HL-60 (cell line): ENCODE measurements around the gene IFITM10.

Experiments
- DNase-seq, 2 experiments: peaks; one replicate each; pipeline ENCODE4 v3.0.0-alpha.2; 2010 to 2020; ENCODE audit warnings: low read depth in 1 of 2, low spot score in 1 of 2
- H3K27ac ChIP-seq: fragments of 250-450 bp; sonication (Bioruptor Pico); replicated peaks from 2 replicates; pipeline ENCODE4 v1.5.1; 2020; ENCODE audit warnings: mild to moderate bottlenecking, moderate library complexity
- H3K27me3 ChIP-seq: fragments of 250-450 bp; sonication (Bioruptor Pico); 2 replicates; pipeline ENCODE4 v1.5.1; 2021; ENCODE audit warnings: mild to moderate bottlenecking, moderate library complexity; ENCODE audit not compliant: insufficient read depth, poor library complexity, severe bottlenecking
- H3K4me3 ChIP-seq: replicated peaks from 2 replicates; pipeline ENCODE4 v1.5.1; 2011; ENCODE audit warnings: mild to moderate bottlenecking, control low read depth, low read length; ENCODE audit not compliant: insufficient read depth
- GABPA ChIP-seq: IDR thresholded peaks from 2 replicates; pipeline ENCODE4 v1.6.1; 2012; ENCODE audit warnings: low read depth
- POLR2AphosphoS5 ChIP-seq: IDR thresholded peaks from 2 replicates; pipeline ENCODE4 v1.6.1; 2012; ENCODE audit warnings: low read depth
- SPI1 ChIP-seq: IDR thresholded peaks from 2 replicates; pipeline ENCODE4 v1.6.1; 2012; ENCODE audit warnings: low read depth, mild to moderate bottlenecking, borderline replicate concordance
- TF ChIP-seq, protein P1 (sequence below): IDR thresholded peaks from 2 replicates; pipeline ENCODE4 v1.6.1; 2012; ENCODE audit warnings: low read depth; ENCODE audit not compliant: insufficient replicate concordance
- TF ChIP-seq, protein P2 (sequence below): IDR thresholded peaks from one replicate; pipeline ENCODE4 v1.5.1; 2011; ENCODE audit warnings: low read length, control low read depth, inconsistent platforms; ENCODE audit not compliant: insufficient read depth

The IFITM10 gene

DNA sequence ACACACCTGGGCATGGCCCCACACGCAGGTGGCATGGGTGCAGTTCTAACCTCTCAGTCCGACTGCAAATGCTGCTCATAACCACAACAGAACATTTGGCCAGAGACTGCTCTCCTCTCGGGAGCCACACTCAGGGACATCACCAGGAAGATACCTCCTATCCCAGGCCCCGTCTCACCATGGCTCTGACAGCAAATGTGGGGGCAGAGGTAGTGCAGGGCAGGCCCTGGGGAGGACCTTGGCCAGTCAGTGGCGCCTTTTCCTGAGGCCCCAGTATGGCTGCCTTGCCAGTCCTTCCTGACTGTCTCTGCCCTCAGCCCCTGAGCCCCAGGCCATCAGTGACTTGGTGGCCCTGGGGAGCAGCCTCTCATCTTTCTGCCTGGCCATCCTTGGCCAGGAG, 50.6 kb downstream of the IFITM10 start:
- Histone ChIP-seq H3K27ac (no peak overlapping the region), H3K4me3 (no peak overlapping the region), H3K27me3 (peaks cover 4% of the 10 kb centered on the region)
- no peak for DNase-seq
- TF ChIP-seq GABPA (no peak), SPI1 (no peak), POLR2AphosphoS5 (no peak)
- TF ChIP-seq, protein P1, sequence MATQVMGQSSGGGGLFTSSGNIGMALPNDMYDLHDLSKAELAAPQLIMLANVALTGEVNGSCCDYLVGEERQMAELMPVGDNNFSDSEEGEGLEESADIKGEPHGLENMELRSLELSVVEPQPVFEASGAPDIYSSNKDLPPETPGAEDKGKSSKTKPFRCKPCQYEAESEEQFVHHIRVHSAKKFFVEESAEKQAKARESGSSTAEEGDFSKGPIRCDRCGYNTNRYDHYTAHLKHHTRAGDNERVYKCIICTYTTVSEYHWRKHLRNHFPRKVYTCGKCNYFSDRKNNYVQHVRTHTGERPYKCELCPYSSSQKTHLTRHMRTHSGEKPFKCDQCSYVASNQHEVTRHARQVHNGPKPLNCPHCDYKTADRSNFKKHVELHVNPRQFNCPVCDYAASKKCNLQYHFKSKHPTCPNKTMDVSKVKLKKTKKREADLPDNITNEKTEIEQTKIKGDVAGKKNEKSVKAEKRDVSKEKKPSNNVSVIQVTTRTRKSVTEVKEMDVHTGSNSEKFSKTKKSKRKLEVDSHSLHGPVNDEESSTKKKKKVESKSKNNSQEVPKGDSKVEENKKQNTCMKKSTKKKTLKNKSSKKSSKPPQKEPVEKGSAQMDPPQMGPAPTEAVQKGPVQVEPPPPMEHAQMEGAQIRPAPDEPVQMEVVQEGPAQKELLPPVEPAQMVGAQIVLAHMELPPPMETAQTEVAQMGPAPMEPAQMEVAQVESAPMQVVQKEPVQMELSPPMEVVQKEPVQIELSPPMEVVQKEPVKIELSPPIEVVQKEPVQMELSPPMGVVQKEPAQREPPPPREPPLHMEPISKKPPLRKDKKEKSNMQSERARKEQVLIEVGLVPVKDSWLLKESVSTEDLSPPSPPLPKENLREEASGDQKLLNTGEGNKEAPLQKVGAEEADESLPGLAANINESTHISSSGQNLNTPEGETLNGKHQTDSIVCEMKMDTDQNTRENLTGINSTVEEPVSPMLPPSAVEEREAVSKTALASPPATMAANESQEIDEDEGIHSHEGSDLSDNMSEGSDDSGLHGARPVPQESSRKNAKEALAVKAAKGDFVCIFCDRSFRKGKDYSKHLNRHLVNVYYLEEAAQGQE: no peak
- TF ChIP-seq, protein P2, sequence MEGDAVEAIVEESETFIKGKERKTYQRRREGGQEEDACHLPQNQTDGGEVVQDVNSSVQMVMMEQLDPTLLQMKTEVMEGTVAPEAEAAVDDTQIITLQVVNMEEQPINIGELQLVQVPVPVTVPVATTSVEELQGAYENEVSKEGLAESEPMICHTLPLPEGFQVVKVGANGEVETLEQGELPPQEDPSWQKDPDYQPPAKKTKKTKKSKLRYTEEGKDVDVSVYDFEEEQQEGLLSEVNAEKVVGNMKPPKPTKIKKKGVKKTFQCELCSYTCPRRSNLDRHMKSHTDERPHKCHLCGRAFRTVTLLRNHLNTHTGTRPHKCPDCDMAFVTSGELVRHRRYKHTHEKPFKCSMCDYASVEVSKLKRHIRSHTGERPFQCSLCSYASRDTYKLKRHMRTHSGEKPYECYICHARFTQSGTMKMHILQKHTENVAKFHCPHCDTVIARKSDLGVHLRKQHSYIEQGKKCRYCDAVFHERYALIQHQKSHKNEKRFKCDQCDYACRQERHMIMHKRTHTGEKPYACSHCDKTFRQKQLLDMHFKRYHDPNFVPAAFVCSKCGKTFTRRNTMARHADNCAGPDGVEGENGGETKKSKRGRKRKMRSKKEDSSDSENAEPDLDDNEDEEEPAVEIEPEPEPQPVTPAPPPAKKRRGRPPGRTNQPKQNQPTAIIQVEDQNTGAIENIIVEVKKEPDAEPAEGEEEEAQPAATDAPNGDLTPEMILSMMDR: no peak

DNA sequence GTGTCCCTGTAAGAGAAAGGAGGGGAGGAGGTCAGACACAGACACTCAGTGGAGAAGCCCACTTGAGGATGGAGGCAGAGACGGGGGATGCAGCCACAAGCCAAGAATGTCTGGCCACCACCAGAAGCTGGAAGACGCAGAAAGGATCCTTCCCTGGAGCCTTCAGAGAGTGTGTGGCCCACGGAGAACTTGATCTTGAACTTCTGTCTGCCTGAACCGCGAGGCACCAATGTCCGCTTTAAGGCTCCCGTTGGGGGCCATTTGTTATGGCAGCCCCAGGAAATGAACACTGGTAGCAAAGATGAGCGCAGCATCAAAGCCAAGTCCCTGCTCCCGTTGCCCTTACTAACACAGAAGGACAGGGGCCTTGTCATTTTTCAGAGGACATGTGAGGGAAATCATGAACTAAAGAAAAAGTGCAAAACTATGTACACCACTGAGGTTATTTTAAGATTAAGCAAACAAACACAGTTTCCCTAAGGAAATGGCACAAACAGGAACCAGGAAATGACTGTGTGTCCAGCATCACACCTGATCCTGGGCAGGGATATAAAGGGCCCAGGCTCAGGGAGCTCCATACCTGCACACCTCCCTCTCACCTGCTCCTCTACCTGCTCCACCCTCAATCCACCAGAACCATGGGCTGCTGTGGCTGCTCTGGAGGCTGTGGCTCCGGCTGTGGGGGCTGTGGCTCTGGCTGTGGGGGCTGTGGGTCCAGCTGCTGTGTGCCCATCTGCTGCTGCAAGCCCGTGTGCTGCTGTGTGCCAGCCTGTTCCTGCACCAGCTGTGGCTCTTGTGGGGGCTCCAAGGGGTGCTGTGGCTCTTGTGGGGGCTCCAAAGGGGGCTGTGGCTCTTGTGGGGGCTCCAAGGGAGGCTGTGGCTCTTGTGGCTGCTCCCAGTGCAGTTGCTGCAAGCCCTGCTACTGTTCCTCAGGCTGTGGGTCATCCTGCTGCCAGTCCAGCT, 53.5 kb downstream of the IFITM10 start, which contains the start of gene KRTAP5-6:
Gene KRTAP5-6 (plus strand): TSS at position 588 of the 963 bp plus-strand sequence. CDS start 51 bp downstream, at position 639.
- Histone ChIP-seq H3K27ac (no peak within 1 kb of the TSS), H3K4me3 (no peak within 1 kb of the TSS), H3K27me3 (peaks cover 7% of the 10 kb centered on the region)
- no peak for DNase-seq
- TF ChIP-seq, protein P1: no peak
- no peak for TF ChIP-seq POLR2AphosphoS5
- no peak for TF ChIP-seq GABPA
- no peak for TF ChIP-seq SPI1
- TF ChIP-seq, protein P2: no peak

DNA sequence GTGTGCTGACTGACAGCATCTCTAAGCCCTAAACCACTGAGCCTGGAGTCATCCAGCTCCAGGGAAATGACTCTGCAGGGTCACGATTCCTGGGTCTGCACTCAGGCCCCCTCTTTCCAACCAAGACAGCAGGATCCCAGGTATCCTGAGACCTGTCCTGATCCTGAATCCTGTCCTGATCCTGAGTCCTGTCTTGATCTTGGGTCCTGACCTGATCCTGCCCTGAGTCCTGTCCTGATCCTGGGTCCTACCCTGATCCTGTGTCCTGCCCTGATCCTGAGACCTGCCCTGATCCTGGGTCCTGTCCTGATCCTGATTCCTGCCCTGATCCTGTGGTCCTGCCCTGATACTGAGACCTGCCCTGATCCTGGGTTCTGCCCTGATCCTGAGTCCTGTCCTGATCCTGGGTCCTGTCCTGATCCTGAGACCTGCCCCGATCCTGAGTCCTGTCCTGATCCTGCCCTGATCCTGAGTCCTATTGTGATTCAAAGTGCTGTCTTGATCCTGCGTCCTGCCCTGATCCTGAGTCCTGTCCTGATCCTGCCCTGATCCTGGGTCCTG, 54.8 kb downstream of the IFITM10 start:
- TF ChIP-seq GABPA (no peak), SPI1 (no peak), POLR2AphosphoS5 (no peak)
- TF ChIP-seq, protein P2: no peak
- TF ChIP-seq, protein P1: no peak
- H3K27me3 ChIP-seq: peaks cover 16% of the 10 kb centered on the region
- H3K4me3 ChIP-seq: no peak overlapping the region
- no peak overlapping the region for H3K27ac ChIP-seq
- no peak for DNase-seq
